ENCODE measurements around the gene DCANP1.

The DCANP1 gene

DNA sequence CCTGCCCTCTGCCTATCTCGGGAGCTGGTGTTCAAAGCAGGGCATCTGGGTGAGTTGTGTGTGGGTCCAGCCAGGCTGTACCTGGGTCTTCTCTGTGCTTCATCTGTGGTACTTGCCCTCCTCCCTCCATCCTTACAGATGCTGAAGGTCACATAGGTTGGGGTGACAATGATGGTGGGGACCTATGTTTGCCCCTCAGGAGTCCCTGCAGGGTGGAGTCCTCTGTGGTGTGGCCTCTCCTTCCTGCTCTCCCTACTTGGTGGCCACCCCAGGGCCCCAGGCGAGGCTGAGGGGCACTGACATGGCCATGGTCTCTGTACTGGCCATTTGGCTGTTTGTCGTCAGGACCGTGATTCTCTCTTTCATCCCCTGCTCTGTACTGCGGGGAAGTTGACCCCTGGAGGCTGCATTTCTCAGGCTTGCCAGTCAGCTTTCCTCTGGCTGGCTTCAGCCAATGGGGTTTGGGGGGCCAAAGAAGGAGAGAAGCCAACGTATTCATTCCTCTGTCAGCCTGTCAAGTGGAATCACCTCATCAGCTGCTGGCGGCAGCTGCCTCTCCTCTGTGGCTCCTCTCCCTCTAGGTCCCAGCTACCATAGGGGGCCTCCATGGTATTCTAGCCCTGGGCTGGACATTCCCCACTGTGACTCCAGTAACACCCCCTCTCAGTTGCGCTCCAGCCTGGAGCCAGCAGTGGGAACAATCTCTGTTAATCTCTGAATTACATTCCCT lies 4.6 kb downstream of the DCANP1 start:
- no peak for DNase-seq (ENCODE audit: low read depth in 2 of 3, low spot score in 2 of 3)

DNA sequence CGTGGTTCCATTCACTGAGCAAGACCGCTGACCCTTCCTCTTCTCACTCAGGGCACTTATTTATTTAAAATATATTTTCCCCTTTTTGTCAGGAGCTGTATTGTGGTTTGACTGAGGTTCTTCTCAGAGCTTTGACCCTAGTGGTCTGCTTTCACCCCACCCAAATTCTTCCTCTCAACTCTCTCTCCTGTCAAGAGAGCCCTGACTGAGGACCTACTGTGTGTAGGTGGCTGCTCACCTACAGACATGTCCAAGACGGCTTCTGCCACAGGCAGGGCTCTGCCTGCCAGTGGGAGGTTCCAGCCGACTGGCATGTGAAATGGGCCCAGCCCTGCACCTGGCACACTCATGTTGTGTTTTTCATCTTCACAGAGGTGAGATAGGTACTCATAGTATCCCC lies 5.2 kb downstream of the DCANP1 start:
- no peak for DNase-seq (ENCODE audit: low read depth in 2 of 3, low spot score in 2 of 3)

DNA sequence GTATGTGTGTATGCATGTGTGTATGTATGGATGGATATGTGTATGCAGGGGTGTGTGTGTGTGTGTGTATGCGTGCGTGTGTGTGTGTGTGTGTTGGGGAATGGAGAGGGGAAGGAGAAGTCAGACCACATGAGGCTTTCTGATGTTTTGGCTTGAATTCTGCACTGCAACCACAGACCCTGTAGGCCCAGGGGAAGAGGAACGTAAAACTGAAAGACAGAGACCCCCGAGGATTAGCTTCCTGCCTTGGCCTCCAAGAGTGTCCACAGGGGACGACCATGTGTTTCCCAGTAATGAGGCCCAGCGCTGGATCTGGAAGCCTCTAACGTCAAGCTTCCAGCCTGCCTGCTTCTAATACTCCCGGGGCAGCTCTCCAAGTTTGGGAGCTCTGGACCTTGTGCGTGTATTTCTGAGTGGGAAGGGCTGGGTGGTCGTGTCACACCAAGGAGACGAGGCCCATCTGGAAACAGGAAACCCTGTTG lies 5.8 kb downstream of the DCANP1 start:
- no peak for DNase-seq (ENCODE audit: low read depth in 2 of 3, low spot score in 2 of 3)

DNA sequence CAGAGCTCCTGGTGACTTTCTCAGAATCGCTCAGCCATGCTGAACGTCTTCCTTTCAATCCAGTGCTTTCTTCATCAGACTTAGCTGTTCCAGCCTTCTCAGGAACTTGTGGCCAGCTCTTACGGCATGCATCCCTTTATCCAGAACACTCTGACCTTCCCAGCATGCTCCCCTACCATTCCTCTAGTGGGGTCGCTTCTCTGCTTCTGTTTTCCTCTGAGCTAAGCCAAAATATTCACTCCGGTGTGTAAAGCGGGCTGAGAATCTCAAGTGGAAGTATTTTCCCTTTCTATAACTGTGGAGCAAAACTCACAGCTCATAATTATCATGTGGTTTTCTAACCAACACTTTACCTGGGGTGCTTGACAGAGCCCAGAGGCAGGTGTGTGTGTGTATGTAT lies 6.2 kb downstream of the DCANP1 start:
- DNase-seq (ENCODE audit: low read depth in 2 of 3, low spot score in 2 of 3): no peak

DNA sequence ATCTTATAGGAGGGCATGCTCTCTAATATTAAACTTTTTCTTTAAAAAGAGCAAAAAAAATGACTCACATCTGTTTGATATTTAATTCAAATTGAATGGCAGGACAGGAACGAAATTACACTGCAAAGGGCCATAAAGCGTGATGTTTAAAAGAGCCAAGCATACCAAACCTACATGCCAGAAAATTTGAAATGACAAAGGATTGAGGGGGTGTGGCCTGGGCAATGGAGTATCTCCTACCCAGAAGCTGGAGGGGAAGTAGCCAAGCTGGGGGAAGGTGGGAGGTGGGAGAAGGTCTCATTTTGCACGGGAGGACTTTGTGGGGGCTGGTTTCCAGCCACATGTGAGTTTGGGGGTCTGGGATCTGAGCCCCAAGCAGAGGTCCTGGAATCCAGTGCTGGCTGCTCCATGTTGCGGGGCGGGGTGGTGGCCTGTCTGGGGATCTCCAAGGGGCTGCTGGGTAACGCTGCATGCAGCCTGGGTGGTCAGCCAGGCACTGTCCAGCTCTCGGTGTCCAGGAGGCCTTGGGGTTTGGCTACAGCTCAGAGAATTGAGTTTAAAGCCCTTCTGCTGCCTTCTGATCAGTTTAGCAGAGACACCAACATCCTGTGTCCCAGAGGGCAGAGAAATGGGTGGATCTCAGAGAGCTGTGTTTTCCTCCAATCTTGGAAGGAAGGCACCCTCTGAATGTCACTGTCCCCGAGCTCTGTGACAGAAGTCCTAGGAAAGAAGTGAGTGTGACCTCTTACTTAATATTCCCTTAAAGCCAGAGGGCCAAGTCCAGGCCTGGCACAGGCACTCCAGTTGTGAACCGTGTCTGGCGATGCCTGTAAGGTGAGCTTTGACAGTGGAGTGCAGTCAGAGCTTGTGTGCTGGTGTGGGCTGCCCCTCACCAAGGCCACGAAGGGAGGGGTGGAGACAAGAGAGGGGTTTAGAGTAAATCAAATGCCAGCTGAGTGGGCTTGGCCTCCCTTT lies 7.6 kb downstream of the DCANP1 start:
- DNase-seq (ENCODE audit: low read depth in 2 of 3, low spot score in 2 of 3): no peak

DNA sequence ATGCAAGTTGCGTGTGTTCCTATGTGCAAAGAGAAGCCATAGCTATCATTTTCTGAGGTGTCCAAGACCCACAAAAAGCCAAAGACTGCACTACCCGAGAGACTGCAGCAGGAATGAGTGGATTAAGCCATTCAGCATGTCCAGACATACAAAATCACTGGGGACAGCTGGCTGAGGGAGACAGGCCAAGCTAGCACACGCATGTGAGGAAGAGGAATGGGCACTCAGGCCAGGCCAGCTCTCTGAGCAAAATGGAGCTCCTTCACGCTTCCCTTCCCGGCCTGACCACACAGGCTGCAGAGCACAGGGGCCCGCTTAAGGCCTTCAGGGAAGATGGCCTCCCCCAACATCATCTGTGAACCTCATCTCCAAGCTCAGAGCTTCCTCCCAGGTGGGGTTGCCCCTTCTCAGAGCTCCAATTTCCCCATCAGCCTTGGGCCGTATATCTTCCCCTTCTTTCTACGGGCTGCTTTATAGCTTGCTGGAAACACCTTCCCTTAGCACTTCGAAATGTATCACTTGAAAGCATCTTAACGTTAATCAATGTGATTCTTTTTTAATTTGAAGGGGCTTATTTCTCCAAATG lies 8.4 kb downstream of the DCANP1 start:
- DNase-seq (ENCODE audit: low read depth in 2 of 3, low spot score in 2 of 3): no peak

DNA sequence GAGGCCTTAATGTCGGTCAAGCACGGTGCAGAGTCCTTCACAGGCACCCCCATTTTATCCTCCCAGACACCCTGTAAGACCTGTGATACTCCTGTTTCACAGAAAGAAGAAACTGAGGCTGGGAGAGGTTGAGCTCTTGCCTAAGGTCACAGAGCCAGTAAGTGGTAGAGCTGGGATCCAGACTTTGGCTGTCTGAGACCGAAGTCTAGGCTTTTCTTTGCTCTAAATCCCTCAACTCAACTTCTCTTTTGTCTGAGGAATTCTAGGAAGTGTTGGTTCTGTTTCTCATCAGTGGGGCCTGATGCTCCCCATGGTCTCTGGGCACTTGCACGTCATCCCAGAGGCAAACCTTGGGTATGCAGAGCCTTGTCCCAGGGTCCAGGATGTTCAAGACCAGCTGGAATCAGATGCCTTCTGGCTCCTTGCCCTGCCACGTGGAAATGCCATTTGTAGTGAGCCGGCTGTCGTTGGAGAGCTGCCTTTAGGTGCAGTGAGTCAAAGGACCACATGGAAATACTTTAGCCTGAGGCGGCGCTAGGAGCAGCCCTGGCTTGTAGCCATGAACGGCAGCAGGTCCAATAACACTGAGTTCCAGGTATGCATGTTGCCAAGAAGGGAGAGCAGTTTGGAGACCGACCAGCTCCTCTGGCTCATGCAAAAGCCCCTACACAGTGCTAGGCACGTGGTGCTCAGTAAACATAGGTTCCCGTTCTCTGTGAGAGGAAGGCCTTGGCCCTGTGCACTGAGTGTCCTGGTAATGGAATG lies 9.2 kb downstream of the DCANP1 start:
- no peak for DNase-seq (ENCODE audit: low read depth in 2 of 3, low spot score in 2 of 3)

DNA sequence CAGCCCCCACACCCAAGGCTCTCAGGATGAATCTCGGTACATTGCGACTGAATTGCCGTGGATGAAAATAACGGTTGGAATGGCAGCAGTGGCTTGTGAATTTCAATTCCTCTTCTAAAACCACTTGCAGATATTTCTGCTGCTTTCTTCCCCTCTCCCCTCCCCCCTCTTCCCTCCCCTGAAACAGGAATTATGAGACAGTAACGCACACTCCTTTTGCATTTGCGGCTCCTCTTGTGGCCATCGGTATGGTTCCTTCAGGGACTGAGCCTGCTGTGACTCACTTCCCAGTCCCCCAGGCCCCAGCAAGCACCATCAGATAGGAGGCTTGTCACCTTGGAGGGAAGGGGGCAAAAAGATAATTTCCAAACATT lies 9.7 kb downstream of the DCANP1 start:
- no peak for DNase-seq (ENCODE audit: low read depth in 2 of 3, low spot score in 2 of 3)

DNA sequence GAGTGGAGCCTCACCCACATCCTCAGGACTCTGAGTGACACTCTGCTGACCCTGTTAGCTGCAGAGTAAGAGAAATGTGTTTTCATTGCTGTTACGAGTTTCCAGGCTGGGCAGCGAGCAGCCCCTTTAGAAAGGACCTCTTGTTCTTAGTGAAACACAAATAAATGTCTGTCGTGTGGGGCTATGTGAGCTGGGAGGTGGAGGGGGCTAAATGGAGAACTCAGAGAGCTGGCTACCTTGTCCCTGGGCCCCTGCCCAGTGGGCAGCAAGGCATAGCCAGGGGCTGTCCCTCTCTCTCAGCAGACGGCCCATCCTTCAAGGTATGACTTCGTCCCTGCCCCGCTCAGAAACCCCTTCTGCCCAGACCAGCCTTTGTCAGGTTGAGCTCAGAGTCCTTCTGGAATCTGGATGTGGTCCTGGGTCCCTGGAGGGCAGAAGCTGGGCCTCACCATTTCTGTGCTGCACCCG lies 10.2 kb downstream of the DCANP1 start:
- DNase-seq (ENCODE audit: low read depth in 2 of 3, low spot score in 2 of 3): no peak

DNA sequence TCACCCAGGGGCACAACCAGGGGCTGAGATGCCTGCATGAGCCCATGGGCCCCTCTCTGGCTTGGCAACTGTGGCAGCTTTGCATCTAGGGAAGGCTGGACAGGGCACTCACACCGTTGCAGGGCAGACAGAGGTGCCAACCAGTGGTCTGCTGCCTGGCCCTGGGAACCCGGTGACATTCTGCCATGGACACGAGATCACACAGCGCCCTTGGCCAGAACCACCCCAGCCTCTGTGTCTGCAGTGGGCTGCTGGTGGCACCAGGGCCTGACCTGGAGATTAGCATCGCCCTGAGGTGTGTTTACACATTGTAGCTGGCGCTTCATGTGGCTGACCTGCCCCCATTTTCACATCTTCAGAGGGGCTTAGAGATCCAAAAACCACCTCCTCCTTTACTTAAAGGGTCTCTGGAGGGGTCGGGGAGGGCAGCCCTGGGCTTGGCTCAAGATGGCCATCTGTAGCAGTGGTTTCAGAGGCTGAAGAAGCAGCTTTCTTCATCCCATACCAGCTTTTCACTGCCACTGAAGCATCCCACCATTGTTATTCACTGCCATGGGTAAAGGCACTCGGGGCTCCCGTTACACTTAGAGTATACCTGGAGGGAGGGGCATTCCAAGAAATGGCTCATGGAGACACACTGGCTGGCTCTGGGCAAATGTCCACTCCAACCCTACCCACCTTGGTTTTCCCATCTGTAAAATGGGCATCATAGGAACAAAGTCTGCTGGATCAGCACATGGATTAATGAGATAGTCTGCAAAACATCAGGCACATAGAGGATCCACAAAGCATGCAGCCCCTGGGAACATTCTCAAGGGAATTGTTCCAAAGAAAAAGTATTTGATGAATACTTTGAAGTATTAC lies 11.4 kb downstream of the DCANP1 start:
- DNase-seq (ENCODE audit: low read depth in 2 of 3, low spot score in 2 of 3): no peak

DNA sequence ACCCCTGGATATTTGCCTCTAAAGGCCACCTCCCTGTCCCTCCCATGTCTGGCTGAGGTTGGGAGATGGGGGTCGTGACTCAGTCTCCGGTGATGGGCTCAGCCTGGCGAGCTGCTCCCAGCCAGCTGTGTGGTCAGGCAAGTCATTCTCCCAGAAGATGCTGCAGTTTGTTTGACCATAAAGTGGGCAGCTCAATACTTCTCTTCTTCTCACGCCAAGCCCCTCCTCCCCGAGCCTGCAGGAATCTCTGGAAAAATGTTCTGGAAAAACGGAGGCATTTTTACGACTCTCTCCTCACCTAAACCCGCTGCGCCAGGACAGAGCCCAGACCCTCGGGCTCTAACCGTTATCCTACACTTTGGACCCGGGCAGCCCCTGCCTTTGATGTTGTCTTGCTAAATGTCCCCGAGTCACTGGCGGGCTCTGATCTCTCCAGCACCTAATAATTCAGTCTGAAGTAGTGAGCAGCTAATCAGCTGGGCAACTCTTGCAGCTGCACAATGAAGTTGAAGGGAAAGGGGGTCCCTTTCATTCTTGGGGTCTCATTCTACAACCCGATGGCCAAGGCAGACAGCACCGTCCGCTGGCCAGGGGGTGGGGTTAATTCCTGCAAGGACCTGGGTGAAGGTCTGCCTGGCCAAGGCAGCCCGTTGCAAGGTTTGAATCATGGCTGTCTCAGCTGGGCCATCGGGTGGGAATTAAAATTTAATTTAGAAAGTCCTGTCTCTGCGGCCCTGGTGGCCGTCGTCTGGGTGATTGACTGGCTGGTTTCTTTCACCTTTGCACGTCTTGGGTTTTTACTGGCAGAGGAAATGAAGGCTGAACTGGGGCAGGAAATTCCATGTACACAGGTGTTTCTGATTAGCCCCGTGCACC lies 12.3 kb downstream of the DCANP1 start:
- no peak for DNase-seq (ENCODE audit: low read depth in 2 of 3, low spot score in 2 of 3)

DNA sequence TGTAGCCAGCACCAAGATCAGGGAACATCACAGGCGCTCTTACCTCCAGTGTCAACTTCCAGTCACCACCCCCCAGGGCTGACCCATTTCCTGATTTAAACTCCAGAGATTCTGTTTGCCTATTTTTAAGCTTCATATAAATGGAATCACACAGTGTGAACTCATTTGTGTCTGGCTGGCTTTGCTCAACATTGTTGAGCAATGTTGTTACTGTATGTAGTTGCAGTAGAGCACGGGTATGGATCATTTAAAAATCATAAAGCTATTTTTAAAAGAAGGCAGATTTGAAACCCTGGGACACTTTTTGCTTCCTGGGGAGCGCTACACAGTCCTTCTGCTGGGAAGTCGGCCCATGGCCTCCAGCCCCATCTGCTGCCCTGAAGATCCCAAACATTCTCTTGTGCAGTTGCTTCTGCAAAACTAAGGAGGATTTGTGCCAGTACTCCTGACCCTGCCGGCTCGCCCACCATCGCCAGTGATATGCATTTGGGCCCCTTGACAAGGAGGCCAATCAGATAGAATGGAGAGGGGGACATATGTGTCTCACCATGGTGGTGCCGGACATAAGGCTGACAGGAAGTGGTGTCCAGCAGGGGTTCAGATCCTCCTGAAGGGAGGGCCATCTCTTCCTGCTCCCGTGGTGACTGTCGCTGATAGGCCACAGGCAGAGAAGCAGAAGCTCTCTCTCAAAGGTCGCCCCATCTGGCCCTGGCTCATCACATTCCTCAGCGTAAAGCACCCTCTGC lies 13.3 kb downstream of the DCANP1 start:
- DNase-seq (ENCODE audit: low read depth in 2 of 3, low spot score in 2 of 3): no peak

DNA sequence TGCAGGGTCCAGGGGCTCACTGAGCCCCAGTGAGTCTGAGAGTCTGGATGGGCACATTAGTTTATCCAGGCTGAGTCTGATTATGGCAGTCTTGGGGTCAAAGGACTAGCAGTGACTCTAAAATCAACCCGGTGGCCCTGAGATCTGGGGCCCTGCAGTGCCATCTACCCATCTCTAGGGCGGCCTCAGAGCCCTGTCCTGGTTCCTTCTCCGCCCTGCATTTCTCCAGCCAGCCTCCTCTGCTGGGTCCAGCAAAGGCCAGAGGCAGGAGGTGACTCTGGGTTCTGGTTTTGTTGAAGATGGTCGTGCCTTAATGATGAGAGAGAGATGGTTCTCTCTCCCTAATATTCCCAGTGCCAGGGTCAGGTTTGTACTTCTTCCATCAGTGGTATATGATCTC lies 15.0 kb downstream of the DCANP1 start:
- no peak for DNase-seq (ENCODE audit: low read depth in 2 of 3, low spot score in 2 of 3)

DNA sequence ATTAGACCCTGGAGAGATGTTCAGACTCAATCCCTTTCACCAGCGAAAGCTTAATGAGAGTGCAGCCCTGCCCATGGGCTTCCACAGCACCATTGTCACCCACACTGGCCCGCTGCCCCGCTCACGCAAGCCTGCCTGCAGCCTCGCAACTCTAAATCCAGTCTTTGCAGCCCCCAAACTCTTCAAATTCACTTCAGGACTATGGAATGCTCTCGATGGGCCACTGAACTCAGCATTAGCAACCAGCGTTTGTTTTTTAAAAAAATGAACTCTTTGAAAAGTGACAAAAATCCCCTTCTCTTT lies 17.1 kb downstream of the DCANP1 start:
- DNase-seq (ENCODE audit: low read depth in 2 of 3, low spot score in 2 of 3): no peak

DNA sequence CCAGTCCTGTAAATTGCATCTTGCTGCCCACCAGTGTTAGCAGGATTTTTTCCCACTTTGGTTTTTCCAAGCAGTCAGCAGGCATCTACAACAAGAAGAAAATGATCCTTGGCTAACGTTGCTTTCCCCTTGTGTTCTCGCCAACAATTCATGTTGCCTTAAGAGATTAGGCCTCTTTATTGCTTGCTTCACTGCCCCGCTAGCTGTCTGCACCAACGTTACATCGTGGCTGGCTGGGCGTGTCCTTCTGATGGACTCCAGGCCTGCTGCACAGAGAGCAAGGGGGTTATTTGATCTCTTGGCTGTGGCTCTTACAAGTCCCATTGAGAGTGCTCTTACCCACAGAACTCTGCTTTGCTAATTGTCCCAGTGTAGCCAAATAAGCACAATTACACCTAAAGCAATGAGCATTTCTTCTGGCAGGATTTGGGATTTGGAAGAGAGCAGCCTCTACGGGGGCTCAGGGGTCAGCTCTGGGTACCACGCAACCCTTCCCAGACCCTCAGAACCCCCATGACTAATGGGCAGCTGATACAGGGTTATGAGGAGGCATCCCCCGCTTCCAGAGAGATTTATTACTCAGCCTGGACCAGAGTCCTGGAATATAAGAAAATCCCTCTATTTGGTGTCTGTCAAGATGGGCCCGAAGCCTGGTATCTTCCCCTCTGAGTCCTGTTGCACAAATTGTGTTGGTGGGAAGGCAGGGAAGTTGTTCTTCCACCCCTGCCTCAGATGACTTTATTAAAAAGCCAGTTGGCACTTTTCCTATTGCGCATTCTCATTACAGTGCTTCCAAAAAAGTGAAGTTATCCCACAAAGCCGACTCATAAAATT lies 17.6 kb downstream of the DCANP1 start:
- DNase-seq (ENCODE audit: low read depth in 2 of 3, low spot score in 2 of 3): no peak

DNA sequence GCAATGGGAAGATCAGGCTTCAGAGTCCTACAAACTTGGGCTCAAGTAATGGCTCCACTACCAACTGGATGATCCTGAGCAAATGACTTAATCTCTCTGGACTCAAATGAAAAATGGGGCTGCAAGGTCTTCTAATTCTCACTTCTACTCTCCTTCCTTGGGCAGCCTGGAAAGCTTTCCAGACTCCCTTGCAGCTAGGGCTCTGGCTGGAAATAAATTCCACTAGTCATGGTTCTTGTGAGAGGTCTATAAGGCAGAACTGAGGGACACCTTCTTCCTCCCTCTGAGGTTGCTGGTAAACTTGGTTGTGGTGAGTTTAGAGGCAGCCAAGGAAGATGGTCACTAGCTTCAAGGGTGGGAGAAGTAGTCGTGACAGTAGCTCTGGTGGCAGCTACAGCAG lies 18.6 kb downstream of the DCANP1 start:
- DNase-seq (ENCODE audit: low read depth in 2 of 3, low spot score in 2 of 3): no peak
